Stimulated activated memory B cell treated with anti-CD40 and anti-IgM and Interleukin-4, amounts not matched to agents 10 μg/mL and 1 μg/mL and 100 μg/mL, for 72 hours (primary cell): ENCODE data around the gene HSPG2.
"Not testable (repeated sequence)": the region's sequence is repeated elsewhere in the genome, so short reads cannot be mapped to it uniquely, and the experiment has no call there.

Experiments
- ATAC-seq: fragments of 150-1000 bp; cut with Tn5 transposase; 2 replicates; pipeline ENCODE4 v1.10.0; 2021
- H3K27ac Mint-ChIP-seq: one replicate; pipeline ENCODE4 v1.8.0; 2022; ENCODE audit warnings: mild to moderate bottlenecking, mixed read lengths
- H3K27me3 Mint-ChIP-seq: one replicate; pipeline ENCODE4 v1.8.0; 2022; ENCODE audit warnings: mixed read lengths
- H3K36me3 Mint-ChIP-seq: one replicate; pipeline ENCODE4 v1.8.0; 2022; ENCODE audit warnings: mixed read lengths
- H3K4me1 Mint-ChIP-seq: one replicate; pipeline ENCODE4 v1.8.0; 2022; ENCODE audit warnings: mixed read lengths
- H3K4me3 Mint-ChIP-seq: one replicate; pipeline ENCODE4 v1.8.0; 2022; ENCODE audit warnings: mild to moderate bottlenecking, moderate library complexity, mixed read lengths
- H3K9me3 Mint-ChIP-seq: one replicate; pipeline ENCODE4 v1.8.0; 2022; ENCODE audit warnings: mixed read lengths

Gene HSPG2

GRCh38 chr1:21937034-21937371, at the start of gene HSPG2:
HSPG2 (minus strand) TSS chr1:21937310; CDS start chr1:21937217, 93 bp downstream.
- Mint-ChIP-seq H3K4me3 (peak within 1 kb of the TSS; percentile 85), H3K36me3 (no peaks in the 10 kb centered on the region), H3K4me1 (peaks cover 25% of the 10 kb centered on the region), H3K27me3 (peaks cover 26% of the 10 kb centered on the region), H3K27ac (peak within 1 kb of the TSS; percentile 57), H3K9me3 (no peaks in the 10 kb centered on the region)
- ATAC-seq = peak; percentile 39

- not testable (repeated sequence) for ATAC-seq, H3K27me3 Mint-ChIP-seq, H3K27ac Mint-ChIP-seq, H3K9me3 Mint-ChIP-seq, H3K36me3 Mint-ChIP-seq, H3K4me1 Mint-ChIP-seq, H3K4me3 Mint-ChIP-seq
These were observed 49.3 kb upstream of the HSPG2 start for GRCh38 chr1:21986386-21986785.

DNA sequence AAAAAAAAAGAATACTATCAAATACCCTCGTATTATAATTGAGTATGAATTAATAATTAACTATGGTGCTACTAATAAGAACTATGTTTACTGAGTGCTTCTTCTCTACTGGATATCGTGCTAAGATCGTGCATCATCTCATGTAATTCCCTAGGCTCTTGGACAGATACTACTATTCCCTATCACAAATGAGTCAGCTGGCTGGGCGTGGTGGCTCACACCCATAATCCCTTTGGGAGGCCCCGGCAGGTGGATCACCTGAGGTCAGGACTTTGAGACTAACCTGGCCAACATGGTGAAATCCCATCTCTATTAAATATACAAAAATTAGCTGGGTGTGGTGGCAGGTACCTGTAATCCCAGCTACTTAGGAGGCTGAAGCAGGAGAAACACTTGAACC, 48.8 kb upstream of the HSPG2 start:
- not testable (repeated sequence) for H3K36me3 Mint-ChIP-seq, H3K9me3 Mint-ChIP-seq, H3K27ac Mint-ChIP-seq

DNA sequence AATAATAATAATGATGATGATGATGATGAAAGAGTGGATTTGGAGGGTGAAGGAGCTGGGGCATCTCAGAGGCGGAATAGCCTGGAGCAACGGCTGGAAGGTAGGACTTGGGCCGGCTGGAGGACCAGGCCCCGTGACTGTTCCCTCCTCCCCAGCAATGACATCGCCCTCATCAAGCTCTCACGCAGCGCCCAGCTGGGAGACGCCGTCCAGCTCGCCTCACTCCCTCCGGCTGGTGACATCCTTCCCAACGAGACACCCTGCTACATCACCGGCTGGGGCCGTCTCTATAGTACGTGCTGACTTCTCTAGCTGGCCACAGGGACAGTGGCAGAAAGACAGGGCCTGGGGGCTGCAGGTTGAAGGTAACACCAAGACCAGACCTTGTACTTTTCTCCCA, 46.4 kb upstream of the HSPG2 start:
- H3K4me1 Mint-ChIP-seq, H3K27ac Mint-ChIP-seq, H3K9me3 Mint-ChIP-seq: not testable (repeated sequence)

More for the DNA sequence above, 48.8 kb upstream of the HSPG2 start:
- not testable (repeated sequence) for ATAC-seq, H3K4me1 Mint-ChIP-seq, H3K4me3 Mint-ChIP-seq, H3K27me3 Mint-ChIP-seq

DNA sequence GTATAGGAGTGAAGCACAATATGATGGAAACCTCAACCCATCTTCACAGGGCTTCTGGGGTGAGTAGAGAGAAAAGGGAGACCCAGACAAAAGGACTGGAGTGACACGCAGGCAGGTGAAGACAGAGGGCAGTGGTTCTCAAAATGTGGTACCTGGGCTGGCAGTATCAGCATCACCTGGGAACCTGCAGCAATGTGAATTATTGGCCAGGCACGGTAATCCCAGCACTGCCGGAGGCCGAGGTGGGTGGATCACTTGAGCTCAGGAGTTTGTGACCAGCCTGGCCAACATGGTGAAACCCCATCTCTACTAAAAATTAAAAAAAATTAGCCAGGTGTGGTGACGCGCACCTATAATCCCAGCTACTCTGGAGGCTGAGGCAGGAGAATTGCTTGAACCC, 45.0 kb upstream of the HSPG2 start:
- not testable (repeated sequence) for H3K27me3 Mint-ChIP-seq, ATAC-seq, H3K4me3 Mint-ChIP-seq, H3K27ac Mint-ChIP-seq, H3K4me1 Mint-ChIP-seq, H3K9me3 Mint-ChIP-seq, H3K36me3 Mint-ChIP-seq

More for the DNA sequence above, 46.4 kb upstream of the HSPG2 start:
- not testable (repeated sequence) for ATAC-seq, H3K36me3 Mint-ChIP-seq, H3K27me3 Mint-ChIP-seq, H3K4me3 Mint-ChIP-seq

GRCh38 chr1:21981253-21981652, 44.1 kb upstream of the HSPG2 start:
- H3K27ac Mint-ChIP-seq = not testable (repeated sequence)

DNA sequence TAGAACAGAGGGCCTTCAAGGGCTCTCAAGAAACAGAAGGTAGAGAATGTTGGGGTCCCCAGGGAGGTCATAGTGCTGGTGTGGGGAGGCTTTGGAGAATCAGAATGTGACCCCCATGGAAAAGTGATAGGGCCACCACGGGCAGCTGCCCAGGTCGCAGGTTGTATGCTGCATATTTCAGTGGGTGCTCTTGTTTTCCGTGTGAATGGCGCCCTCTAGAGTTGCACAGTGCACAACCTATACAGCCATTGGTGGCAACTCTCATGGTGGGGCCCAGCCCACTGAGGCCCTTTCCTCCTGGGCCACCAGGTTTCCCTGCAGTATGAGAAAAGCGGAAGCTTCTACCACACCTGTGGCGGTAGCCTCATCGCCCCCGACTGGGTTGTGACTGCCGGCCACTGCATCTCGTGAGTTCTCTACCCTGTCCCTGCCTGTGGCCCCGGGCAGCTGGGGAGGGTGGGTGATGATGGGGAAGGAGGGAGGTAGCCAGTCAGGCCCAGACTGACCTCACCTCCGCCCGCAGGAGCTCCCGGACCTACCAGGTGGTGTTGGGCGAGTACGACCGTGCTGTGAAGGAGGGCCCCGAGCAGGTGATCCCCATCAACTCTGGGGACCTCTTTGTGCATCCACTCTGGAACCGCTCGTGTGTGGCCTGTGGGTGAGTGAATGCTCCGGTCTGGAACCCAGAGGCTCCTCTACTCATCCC, 43.6 kb upstream of the HSPG2 start:
- H3K27ac Mint-ChIP-seq, H3K27me3 Mint-ChIP-seq, H3K4me3 Mint-ChIP-seq, H3K9me3 Mint-ChIP-seq, H3K4me1 Mint-ChIP-seq, H3K36me3 Mint-ChIP-seq: not testable (repeated sequence)
- ATAC-seq = peak; percentile 20

More at GRCh38 chr1:21981253-21981652, 44.1 kb upstream of the HSPG2 start:
- not testable (repeated sequence) for H3K36me3 Mint-ChIP-seq, H3K4me1 Mint-ChIP-seq, H3K4me3 Mint-ChIP-seq, H3K27me3 Mint-ChIP-seq, ATAC-seq, H3K9me3 Mint-ChIP-seq

DNA sequence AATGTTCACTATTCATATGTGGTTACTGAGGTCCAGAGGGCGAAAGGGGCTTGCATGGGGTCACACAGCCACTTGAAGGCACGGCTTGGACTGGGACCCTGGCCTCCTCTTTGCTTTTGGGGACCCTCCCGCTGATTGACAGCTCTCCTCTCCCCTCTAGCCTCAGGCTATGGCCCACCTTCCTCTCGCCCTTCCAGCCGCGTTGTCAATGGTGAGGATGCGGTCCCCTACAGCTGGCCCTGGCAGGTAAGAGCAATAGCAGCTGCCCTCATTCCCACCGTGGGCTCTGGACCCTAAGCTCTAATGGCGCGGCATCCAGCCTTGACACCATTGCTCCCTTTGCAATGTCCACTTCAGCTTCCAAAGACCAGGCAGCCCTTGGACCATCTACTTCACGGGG, 41.1 kb upstream of the HSPG2 start:
- ATAC-seq, H3K4me3 Mint-ChIP-seq, H3K27me3 Mint-ChIP-seq, H3K9me3 Mint-ChIP-seq, H3K36me3 Mint-ChIP-seq, H3K27ac Mint-ChIP-seq, H3K4me1 Mint-ChIP-seq: not testable (repeated sequence)

GRCh38 chr1:21976703-21977239, 39.7 kb upstream of the HSPG2 start, which contains the start of gene CELA3B:
CELA3B (plus strand) TSS chr1:21977022; CDS start chr1:21977040, 18 bp downstream.
- H3K27me3 Mint-ChIP-seq, ATAC-seq, H3K4me1 Mint-ChIP-seq, H3K27ac Mint-ChIP-seq, H3K36me3 Mint-ChIP-seq, H3K9me3 Mint-ChIP-seq, H3K4me3 Mint-ChIP-seq: not testable (repeated sequence)

GRCh38 chr1:21975296-21975695, 38.2 kb upstream of the HSPG2 start:
- H3K36me3 Mint-ChIP-seq, H3K9me3 Mint-ChIP-seq, H3K27ac Mint-ChIP-seq, H3K4me1 Mint-ChIP-seq, ATAC-seq, H3K27me3 Mint-ChIP-seq, H3K4me3 Mint-ChIP-seq: not testable (repeated sequence)

DNA sequence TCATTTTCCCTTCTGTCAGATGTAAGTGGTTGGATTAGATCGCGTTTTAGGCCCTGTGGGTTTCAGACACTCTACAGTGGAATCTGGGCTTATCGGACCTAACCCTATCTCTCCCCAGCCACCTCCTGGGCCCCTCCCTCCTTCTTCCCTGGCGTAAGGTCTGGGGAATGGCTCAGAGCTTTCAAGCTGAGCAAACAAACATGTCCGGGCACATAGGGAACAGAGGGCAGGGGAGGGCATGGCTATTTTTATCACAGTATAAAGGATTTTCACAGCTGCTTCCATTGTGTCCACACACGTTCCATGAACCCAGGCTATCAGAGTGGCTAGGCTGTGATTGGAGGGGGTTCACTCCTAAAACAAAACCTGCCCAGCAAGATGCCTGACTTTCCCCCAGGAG, 37.6 kb upstream of the HSPG2 start:
- not testable (repeated sequence) for H3K36me3 Mint-ChIP-seq, H3K4me1 Mint-ChIP-seq, H3K4me3 Mint-ChIP-seq, H3K27ac Mint-ChIP-seq, H3K9me3 Mint-ChIP-seq, ATAC-seq, H3K27me3 Mint-ChIP-seq

DNA sequence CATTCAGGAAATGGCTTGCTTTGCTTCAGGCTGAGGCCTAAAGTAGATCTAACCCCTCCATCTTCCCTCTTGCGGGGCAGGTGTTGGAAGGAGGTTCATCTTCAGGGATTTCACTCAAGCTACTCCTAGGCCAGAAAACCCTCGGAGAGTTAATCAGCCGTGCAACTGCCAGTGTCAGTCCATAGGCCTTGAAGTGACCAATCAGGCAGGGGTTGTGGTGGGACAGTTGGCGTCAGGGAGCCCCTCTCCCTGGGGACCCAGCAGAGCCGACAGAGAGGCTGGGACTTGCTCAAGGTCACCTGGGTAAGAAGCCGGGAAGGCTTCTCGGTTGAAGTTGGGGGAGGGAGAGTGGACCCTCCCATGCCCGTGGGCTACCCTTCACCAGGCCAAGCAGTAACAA, 36.8 kb upstream of the HSPG2 start:
- not testable (repeated sequence) for H3K9me3 Mint-ChIP-seq, H3K36me3 Mint-ChIP-seq, H3K4me1 Mint-ChIP-seq, H3K4me3 Mint-ChIP-seq, H3K27ac Mint-ChIP-seq, H3K27me3 Mint-ChIP-seq, ATAC-seq

DNA sequence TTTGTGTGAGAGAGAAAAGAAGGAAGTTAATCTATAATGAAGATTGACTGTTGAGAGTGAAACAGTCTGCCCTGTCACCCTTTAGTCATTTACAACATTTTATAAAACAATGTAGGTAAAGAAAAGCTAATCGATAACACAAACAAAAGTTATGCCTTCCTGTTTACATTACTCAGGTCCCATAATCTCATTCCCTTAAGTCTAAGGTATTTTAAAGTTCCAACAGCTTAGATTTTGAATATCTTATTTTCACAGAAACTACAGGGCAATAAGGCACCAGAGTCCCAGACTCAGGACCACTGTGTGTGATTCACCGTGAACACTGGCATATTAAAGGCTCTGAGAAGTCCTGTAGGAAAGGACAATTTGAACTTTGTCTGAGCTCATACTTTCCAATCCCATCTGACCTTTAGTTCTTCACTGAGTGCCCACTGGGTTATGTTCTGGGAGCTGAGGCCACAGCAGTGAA, 35.9 kb upstream of the HSPG2 start:
- not testable (repeated sequence) for H3K9me3 Mint-ChIP-seq, ATAC-seq, H3K27me3 Mint-ChIP-seq, H3K27ac Mint-ChIP-seq, H3K36me3 Mint-ChIP-seq, H3K4me3 Mint-ChIP-seq, H3K4me1 Mint-ChIP-seq

DNA sequence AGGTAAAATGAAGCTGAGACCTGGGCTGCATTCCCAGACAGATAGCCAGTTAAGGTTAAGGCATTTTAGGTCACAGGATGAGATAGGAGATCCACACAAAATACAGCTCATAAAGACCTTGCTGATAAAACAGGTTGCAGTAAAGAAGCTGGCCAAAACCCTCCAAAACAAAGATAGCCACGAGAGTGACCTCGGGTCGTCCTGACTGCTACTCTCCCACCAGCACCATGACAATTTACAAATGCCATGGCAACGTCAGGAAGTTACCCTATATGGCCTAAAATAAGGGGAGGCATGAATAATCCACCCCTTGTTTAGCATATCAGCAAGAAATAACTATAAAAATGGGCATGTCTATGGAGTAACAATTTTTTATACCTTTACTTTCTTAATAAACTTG, 33.4 kb upstream of the HSPG2 start:
- not testable (repeated sequence) for ATAC-seq, H3K4me1 Mint-ChIP-seq, H3K36me3 Mint-ChIP-seq, H3K4me3 Mint-ChIP-seq, H3K27ac Mint-ChIP-seq, H3K9me3 Mint-ChIP-seq
- H3K27me3 Mint-ChIP-seq = peaks cover 24% of the 10 kb centered on the region

- not testable (repeated sequence) for H3K4me3 Mint-ChIP-seq, H3K27ac Mint-ChIP-seq, H3K9me3 Mint-ChIP-seq, ATAC-seq, H3K4me1 Mint-ChIP-seq, H3K36me3 Mint-ChIP-seq
- H3K27me3 Mint-ChIP-seq = peaks cover 25% of the 10 kb centered on the region
These were observed 32.0 kb upstream of the HSPG2 start for GRCh38 chr1:21969066-21969465.

DNA sequence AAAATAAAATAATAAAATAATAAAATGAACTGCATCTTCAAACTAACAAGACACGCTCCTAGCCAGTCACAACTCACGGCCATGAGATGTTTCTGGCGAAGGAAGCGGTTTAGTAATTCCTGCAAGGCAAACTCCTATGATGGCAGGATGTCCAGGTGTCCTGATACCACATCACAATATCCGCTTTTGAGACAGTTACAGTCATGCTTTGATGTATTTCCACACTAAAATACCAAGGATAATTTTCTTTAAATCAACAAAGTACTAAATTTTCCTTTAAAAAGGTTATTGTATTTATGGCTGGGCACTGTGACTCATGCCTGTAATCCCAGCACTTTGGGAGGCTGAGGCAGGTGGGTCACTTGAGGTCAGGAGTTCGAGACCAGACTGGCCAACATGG, 30.1 kb upstream of the HSPG2 start:
- not testable (repeated sequence) for H3K4me1 Mint-ChIP-seq, H3K36me3 Mint-ChIP-seq, H3K4me3 Mint-ChIP-seq, H3K27ac Mint-ChIP-seq, ATAC-seq, H3K9me3 Mint-ChIP-seq
- peaks cover 32% of the 10 kb centered on the region for H3K27me3 Mint-ChIP-seq
